WTC11 (cell line): Measurements from ENCODE around the gene ACO2. TPM values are rescaled to one million over a fixed set of nuclear protein-coding genes. Genes with fewer than 3 reads are reported as not detected.

Experiments used
- ATAC-seq: fragments of 200-7000 bp; cut with Tn5 transposase; 2 replicates; pipeline ENCODE4 v1.10.0; 2021; ENCODE audit warnings: mild to moderate bottlenecking, moderate library complexity
- CTCF ChIA-PET: fragments of 300-600 bp; sonication (Branson Sonifier 250); formaldehyde crosslinking; loops from one replicate; lab custom pipeline; 2021; ENCODE audit warnings: antibody characterized with exemption; lab: Charles Lee
- POLR2A ChIA-PET: fragments of 350-600 bp; sonication (Branson Sonifier 250); formaldehyde crosslinking; loops from one replicate; lab custom pipeline; 2021; ENCODE audit warnings: antibody characterized with exemption; lab: Charles Lee
- DNase-seq: peaks from one replicate; pipeline ENCODE4 v3.0.0; 2021; ENCODE audit warnings: low spot score
- H3K27ac Mint-ChIP-seq: 2 replicates; pipeline ENCODE4 v1.8.0; 2021; ENCODE audit warnings: mixed read lengths
- H3K27me3 Mint-ChIP-seq: 2 replicates; pipeline ENCODE4 v1.8.0; 2021; ENCODE audit warnings: low read depth, mild to moderate bottlenecking, moderate library complexity, mixed read lengths
- H3K36me3 Mint-ChIP-seq: 2 replicates; pipeline ENCODE4 v1.8.0; 2021; ENCODE audit warnings: mixed read lengths
- H3K4me1 Mint-ChIP-seq: 2 replicates; pipeline ENCODE4 v1.8.0; 2022; ENCODE audit warnings: mixed read lengths
- H3K4me3 Mint-ChIP-seq: 2 replicates; pipeline ENCODE4 v1.8.0; 2021; ENCODE audit warnings: mild to moderate bottlenecking, moderate library complexity, mixed read lengths
- H3K9me3 Mint-ChIP-seq: 2 replicates; pipeline ENCODE4 v1.8.0; 2021; ENCODE audit warnings: mixed read lengths
- ARID4B ChIP-seq: sonication (generic); formaldehyde crosslinking; IDR thresholded peaks from 2 replicates; pipeline ENCODE4 v1.8.0; 2023; ENCODE audit warnings: missing genetic modification reagents, mild to moderate bottlenecking, borderline replicate concordance
- ATF3 ChIP-seq: sonication (generic); formaldehyde crosslinking; conservative IDR thresholded peaks from 2 replicates; pipeline ENCODE4 v1.8.1; 2022; ENCODE audit warnings: mild to moderate bottlenecking, missing genetic modification reagents
- ATF6 ChIP-seq: sonication (generic); formaldehyde crosslinking; IDR thresholded peaks from 2 replicates; pipeline ENCODE4 v1.8.1; 2023; ENCODE audit warnings: mild to moderate bottlenecking, missing genetic modification reagents
- CBFB ChIP-seq: sonication (generic); formaldehyde crosslinking; IDR thresholded peaks from 2 replicates; pipeline ENCODE4 v1.8.1; 2022; ENCODE audit warnings: mild to moderate bottlenecking, low read depth, missing genetic modification reagents
- E2F1 ChIP-seq: sonication (generic); formaldehyde crosslinking; IDR thresholded peaks from 2 replicates; pipeline ENCODE4 v1.8.0; 2022; ENCODE audit warnings: mild to moderate bottlenecking, missing genetic modification reagents
- E2F4 ChIP-seq: sonication (generic); formaldehyde crosslinking; IDR thresholded peaks from 2 replicates; pipeline ENCODE4 v1.8.1; 2022; ENCODE audit warnings: low read depth, mild to moderate bottlenecking, moderate library complexity, missing genetic modification reagents, borderline replicate concordance
- EMX1 ChIP-seq: fragments of 250-450 bp; sonication (Bioruptor Pico); IDR thresholded peaks from 2 replicates; pipeline ENCODE4 v1.8.0; 2021; ENCODE audit warnings: mild to moderate bottlenecking
- FOXJ3 ChIP-seq: sonication (generic); formaldehyde crosslinking; IDR thresholded peaks from 2 replicates; pipeline ENCODE4 v1.9.0; 2021; ENCODE audit warnings: missing genetic modification reagents, mild to moderate bottlenecking, borderline replicate concordance
- FOXP1 ChIP-seq: sonication (generic); formaldehyde crosslinking; IDR thresholded peaks from 2 replicates; pipeline ENCODE4 v1.8.0; 2022; ENCODE audit warnings: missing genetic modification reagents, mild to moderate bottlenecking, moderate library complexity, borderline replicate concordance
- GABPB1 ChIP-seq: sonication (generic); formaldehyde crosslinking; IDR thresholded peaks from 2 replicates; pipeline ENCODE4 v1.8.1; 2023; ENCODE audit warnings: mild to moderate bottlenecking, missing genetic modification reagents
- GTF2I ChIP-seq: fragments of 250-450 bp; sonication (Bioruptor Pico); conservative IDR thresholded peaks from 2 replicates; pipeline ENCODE4 v1.4.0; 2021; ENCODE audit warnings: mild to moderate bottlenecking
- HMGA2 ChIP-seq: fragments of 250-450 bp; sonication (Bioruptor Pico); IDR thresholded peaks from 2 replicates; pipeline ENCODE4 v1.4.0; 2021; ENCODE audit warnings: mild to moderate bottlenecking, moderate library complexity
- KAT7 ChIP-seq: sonication (generic); formaldehyde crosslinking; IDR thresholded peaks from 2 replicates; pipeline ENCODE4 v1.8.1; 2023; ENCODE audit warnings: missing genetic modification reagents, mild to moderate bottlenecking, borderline replicate concordance
- MXD4 ChIP-seq: fragments of 250-450 bp; sonication (Bioruptor Pico); IDR thresholded peaks from 2 replicates; pipeline ENCODE4 v1.8.0; 2021; ENCODE audit warnings: mild to moderate bottlenecking, moderate library complexity, borderline replicate concordance
- MYBL2 ChIP-seq: sonication (generic); formaldehyde crosslinking; IDR thresholded peaks from 2 replicates; pipeline ENCODE4 v1.8.1; 2023; ENCODE audit warnings: mild to moderate bottlenecking, moderate library complexity, missing genetic modification reagents
- NFE2L1 ChIP-seq: sonication (generic); formaldehyde crosslinking; IDR thresholded peaks from 2 replicates; pipeline ENCODE4 v1.8.1; 2023; ENCODE audit warnings: missing genetic modification reagents
- NFYB ChIP-seq: sonication (generic); formaldehyde crosslinking; conservative IDR thresholded peaks from 2 replicates; pipeline ENCODE4 v1.8.0; 2022; ENCODE audit warnings: low read depth, missing genetic modification reagents
- RORB ChIP-seq: fragments of 250-450 bp; sonication (Bioruptor Pico); IDR thresholded peaks from 2 replicates; pipeline ENCODE4 v1.9.0; 2021; ENCODE audit warnings: mild to moderate bottlenecking
- SMAD3 ChIP-seq: sonication (generic); formaldehyde crosslinking; IDR thresholded peaks from 2 replicates; pipeline ENCODE4 v1.8.0; 2022; ENCODE audit warnings: missing genetic modification reagents, mild to moderate bottlenecking, borderline replicate concordance
- SOX15 ChIP-seq: fragments of 250-450 bp; sonication (Bioruptor Pico); IDR thresholded peaks from 2 replicates; pipeline ENCODE4 v1.9.0; 2021; ENCODE audit warnings: mild to moderate bottlenecking
- USF1 ChIP-seq: sonication (generic); formaldehyde crosslinking; IDR thresholded peaks from 2 replicates; pipeline ENCODE4 v1.8.0; 2022; ENCODE audit warnings: mild to moderate bottlenecking, missing genetic modification reagents
- ZNF138 ChIP-seq: sonication (generic); formaldehyde crosslinking; conservative IDR thresholded peaks from 2 replicates; pipeline ENCODE4 v1.8.1; 2022; ENCODE audit warnings: mild to moderate bottlenecking, moderate library complexity, missing genetic modification reagents
- ZNF263 ChIP-seq: sonication (generic); formaldehyde crosslinking; IDR thresholded peaks from 2 replicates; pipeline ENCODE4 v1.8.1; 2022; ENCODE audit warnings: low read depth, mild to moderate bottlenecking, moderate library complexity, missing genetic modification reagents
- ZNF671 ChIP-seq: fragments of 250-450 bp; sonication (Bioruptor Pico); IDR thresholded peaks from 2 replicates; pipeline ENCODE4 v1.8.0; 2021; ENCODE audit warnings: mild to moderate bottlenecking
- total RNA-seq: library from RNA; stranded (reverse); gene quantifications from 3 replicates; pipeline ENCODE4 v1.2.3, GENCODE V29; 2021

Gene ACO2
- total RNA-seq, 1 experiment from 2014 or later = 104 TPM

- TF ChIP-seq E2F1 (CRISPR knock-in tag) (no peak), MYBL2 (CRISPR knock-in tag) (no peak), USF1 (CRISPR knock-in tag) (no peak), ZNF263 (CRISPR knock-in tag) (no peak), GTF2I (no peak), HMGA2 (CRISPR knock-in tag) (no peak), NFYB (CRISPR knock-in tag) (no peak), SMAD3 (CRISPR knock-in tag) (no peak), FOXP1 (CRISPR knock-in tag) (no peak), ZNF138 (CRISPR knock-in tag) (no peak)
Measured at GRCh38 chr22:41551877-41552582, 83.1 kb downstream of the ACO2 start (continued).

- Mint-ChIP-seq H3K36me3 (no peaks in the 10 kb centered on the region), H3K27ac (no peak overlapping the region), H3K4me1 (peaks cover 15% of the 10 kb centered on the region), H3K4me3 (no peak overlapping the region), H3K9me3 (no peaks in the 10 kb centered on the region), H3K27me3 (no peaks in the 10 kb centered on the region)
- ATAC-seq = no peak
- no peak for DNase-seq
- POLR2A ChIA-PET = no interaction called here
- CTCF ChIA-PET = interaction anchor here (1.1 to 3.5 kb wide), 2 partner anchors 21 to 152 kb away, joined by 3 to 8 read pairs; no protein-coding TSS in a partner anchor
- TF ChIP-seq E2F4 (no peak), ATF3 (CRISPR knock-in tag) (no peak), CBFB (CRISPR knock-in tag) (no peak), EMX1 (CRISPR knock-in tag) (no peak), KAT7 (CRISPR knock-in tag) (no peak), ARID4B (CRISPR knock-in tag) (no peak), ATF6 (CRISPR knock-in tag) (no peak), RORB (no peak), ZNF671 (no peak), FOXJ3 (CRISPR knock-in tag) (no peak), SOX15 (CRISPR knock-in tag) (no peak), GABPB1 (CRISPR knock-in tag) (no peak), USF1 (CRISPR knock-in tag) (no peak), MXD4 (CRISPR knock-in tag) (no peak), NFE2L1 (no peak)
Measured at GRCh38 chr22:41555325-41555982, 86.5 kb downstream of the ACO2 start.
